GM19397 (cell line): ENCODE measurements around the gene MYH7B.

ENCODE experiments used
- ATAC-seq: cut with Tn5 transposase; IDR thresholded peaks from one replicate; pipeline ENCODE4 v1.9.1; 2021; ENCODE audit warnings: mild to moderate bottlenecking, moderate library complexity; ENCODE audit not compliant: unreplicated experiment

MYH7B gene

DNA sequence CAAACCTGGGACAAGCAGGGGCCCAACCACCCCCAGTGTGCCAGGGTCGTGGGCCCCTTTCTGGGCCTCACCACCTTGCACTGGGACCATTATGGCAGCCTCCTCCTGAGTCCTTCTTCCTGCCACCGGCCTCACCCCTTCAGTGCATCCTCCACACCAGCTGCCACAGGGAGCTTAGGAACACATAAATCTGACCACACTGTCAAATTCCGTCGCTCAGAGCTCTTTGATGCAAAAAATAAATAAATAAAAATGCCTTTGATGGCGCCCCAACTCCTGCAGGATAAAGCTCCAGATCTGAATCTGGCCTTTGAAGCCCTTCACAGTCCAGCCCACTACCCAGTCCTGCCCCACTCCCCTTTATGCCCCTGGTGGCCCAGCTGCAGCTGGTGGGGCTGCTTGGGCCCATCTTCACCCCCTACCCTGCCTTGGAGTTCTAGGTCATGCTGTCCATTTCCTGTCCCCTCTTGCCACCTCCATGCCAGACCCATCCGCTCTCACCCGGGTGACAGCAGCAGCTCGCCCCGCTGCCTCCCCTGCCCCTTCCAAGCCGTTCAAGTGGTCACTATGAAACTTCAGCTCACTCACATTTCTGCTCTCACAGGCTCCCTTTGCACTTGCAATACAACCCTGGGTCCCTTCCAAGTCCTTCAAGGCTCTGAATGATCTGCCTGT is 16.0 kb downstream of the MYH7B start:
- no peak for ATAC-seq

- ATAC-seq: no peak
Measured at GRCh38 chr20:34974246-34974645, 18.6 kb downstream of the MYH7B start.

- ATAC-seq: no peak
Measured at GRCh38 chr20:34976286-34976685, 20.6 kb downstream of the MYH7B start.

- no peak for ATAC-seq
Measured at GRCh38 chr20:34977365-34978091, 21.9 kb downstream of the MYH7B start.

- no peak for ATAC-seq
Measured at GRCh38 chr20:34978092-34978744, 22.6 kb downstream of the MYH7B start.

DNA sequence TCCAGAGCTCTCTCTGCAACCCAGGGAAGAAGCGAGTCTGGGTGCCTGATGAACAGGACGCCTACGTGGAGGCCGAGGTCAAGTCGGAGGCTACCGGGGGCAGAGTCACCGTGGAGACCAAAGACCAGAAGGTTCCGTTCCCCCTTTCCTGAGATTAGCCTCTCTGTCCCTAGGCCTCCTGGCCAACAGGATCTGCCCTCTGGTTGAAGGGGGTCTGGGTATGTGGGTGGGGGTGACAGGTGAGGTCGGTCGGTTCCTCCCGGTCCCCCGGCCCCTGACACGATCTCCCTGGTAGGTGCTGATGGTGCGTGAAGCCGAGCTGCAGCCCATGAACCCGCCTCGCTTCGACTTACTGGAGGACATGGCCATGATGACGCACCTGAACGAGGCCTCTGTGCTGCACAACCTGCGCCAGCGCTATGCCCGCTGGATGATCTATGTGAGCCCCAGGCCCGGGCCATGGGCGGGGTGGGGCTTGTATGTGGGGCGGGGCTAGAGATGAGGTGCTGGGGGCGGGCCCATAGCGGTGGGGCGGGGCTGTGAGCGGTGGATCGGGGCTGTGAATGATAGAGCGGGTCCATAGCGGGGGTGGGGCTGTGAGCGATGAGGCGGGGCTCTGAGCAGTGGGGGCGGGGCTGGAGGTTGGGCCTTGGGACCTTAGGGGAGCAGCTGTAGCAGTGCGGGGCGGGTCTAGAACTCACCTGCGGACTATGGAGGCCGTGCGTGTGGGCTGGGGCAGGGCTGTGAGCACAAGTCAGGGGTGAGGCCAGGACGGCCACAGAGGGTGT is 23.9 kb downstream of the MYH7B start:
- ATAC-seq: no peak

GRCh38 chr20:34980543-34981233 is 25.0 kb downstream of the MYH7B start:
- ATAC-seq: no peak

GRCh38 chr20:34982270-34983088 is 26.8 kb downstream of the MYH7B start:
- ATAC-seq: no peak

GRCh38 chr20:34983089-34983820 is 27.6 kb downstream of the MYH7B start:
- ATAC-seq: no peak

GRCh38 chr20:34983995-34984735 is 28.5 kb downstream of the MYH7B start:
- no peak for ATAC-seq

- ATAC-seq: no peak
Measured at GRCh38 chr20:34984756-34985261, 29.1 kb downstream of the MYH7B start.

DNA sequence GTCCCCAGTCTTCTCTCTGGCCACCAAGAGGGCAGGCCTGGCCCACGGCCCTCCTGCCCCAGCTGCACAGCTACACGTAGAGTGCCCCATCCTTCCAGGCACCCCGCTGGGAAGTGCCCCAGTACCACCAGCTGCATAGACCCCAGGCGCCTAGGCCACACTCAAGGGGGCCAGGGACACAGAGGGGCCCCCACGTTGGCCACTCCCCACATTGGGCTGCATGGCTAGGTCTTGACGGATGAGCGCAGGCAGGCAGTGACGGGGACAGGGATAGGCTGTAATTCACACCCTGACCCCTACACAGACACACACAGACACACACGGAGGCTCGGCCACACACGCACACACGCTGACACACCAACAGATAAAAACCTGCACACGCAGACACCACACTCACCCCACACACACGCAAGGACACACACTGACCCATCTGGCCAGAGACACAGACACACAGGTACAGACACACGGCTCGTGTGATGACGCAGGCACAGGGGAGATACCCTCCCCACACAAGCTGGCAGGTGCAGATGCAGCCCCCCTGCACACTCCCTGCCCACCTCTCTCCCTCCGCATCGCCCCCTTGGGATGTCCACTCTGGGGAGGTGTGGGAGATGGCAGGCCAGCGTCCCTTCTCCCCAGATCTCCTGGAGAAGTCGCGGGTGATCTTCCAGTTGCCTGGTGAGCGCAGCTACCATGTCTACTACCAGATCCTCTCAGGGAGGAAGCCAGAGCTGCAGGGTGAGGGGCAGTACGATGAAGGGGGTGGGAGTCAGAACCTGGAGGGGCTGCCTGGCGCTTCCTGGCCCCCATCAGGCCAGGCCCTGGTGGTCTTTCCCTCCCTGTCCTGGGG is 30.0 kb downstream of the MYH7B start:
- no peak for ATAC-seq

GRCh38 chr20:34986311-34987287 is 30.9 kb downstream of the MYH7B start:
- ATAC-seq: no peak

GRCh38 chr20:34987288-34988190 is 31.9 kb downstream of the MYH7B start:
- no peak for ATAC-seq

GRCh38 chr20:34988191-34988540 is 32.5 kb downstream of the MYH7B start:
- no peak for ATAC-seq
